ENCODE results near the gene PHEX.

GRCh38 chrX:22273714-22274317 lies 241.7 kb downstream of the PHEX start:
- no peak for TF ChIP-seq POLR2A (IDR thresholded peaks at IDR 0.05)
- no peak for TF ChIP-seq CTCF (IDR thresholded peaks at IDR 0.05 in 4 of 5, conservative IDR thresholded peaks at IDR 0.05 in 1 of 5)

Measured in gastrocnemius medialis (tissue), 4 donors.